ENCODE results near the gene TMEM42.

GRCh38 chr3:44910693-44911092 is 49.0 kb downstream of the TMEM42 start:
- TF ChIP-seq EZH2 (IDR thresholded peaks at IDR 0.05; ENCODE audit: insufficient read depth, poor library complexity, severe bottlenecking) (no peak), EZH2phosphoT487 (IDR thresholded peaks at IDR 0.05; ENCODE audit: insufficient read depth, low read depth) (no peak)
